Measurements from ENCODE around the gene PPP2R1A.

GRCh38 chr19:52176574-52176973, 13.3 kb upstream of the PPP2R1A start:
- TF ChIP-seq CTCF (conservative IDR thresholded peaks at IDR 0.05) (no peak), EZH2 (IDR thresholded peaks at IDR 0.05; ENCODE audit: low read depth) (no peak)
